CD8-positive, alpha-beta memory T cell (primary cell): Measurements from ENCODE around the gene GOLGA6L26. TPM values are rescaled to one million over a fixed set of nuclear protein-coding genes. Genes with fewer than 3 reads are reported as not detected.
A peak's percentile ranks its signal among the peaks of the same experiment; 100 is the strongest.
"Not testable (repeated sequence)": the region's sequence is repeated elsewhere in the genome, so short reads cannot be mapped to it uniquely, and the experiment has no call there.

Experiments
- CTCF ChIA-PET: fragments of 350-600 bp; sonication (Branson Sonifier 250); formaldehyde crosslinking; loops from one replicate; lab custom pipeline; 2021; ENCODE audit warnings: antibody characterized with exemption; lab: Charles Lee
- POLR2A ChIA-PET: fragments of 350-600 bp; sonication (Branson Sonifier 250); formaldehyde crosslinking; loops from one replicate; lab custom pipeline; 2021; ENCODE audit warnings: antibody characterized with exemption; lab: Charles Lee
- DNase-seq, 5 donors: peaks; one replicate each; pipeline versions ENCODE4 v3.0.0 to v3.0.0-alpha.2; 2020 to 2022; ENCODE audit warnings: mixed read lengths in 1 of 5
- H3K27ac ChIP-seq: one replicate; pipeline ENCODE4 v1.7.0; 2013; ENCODE audit warnings: low read depth, mild to moderate bottlenecking, low read length, moderate library complexity
- H3K27me3 ChIP-seq: 2 replicates; pipeline ENCODE4 v1.7.0; 2013; ENCODE audit warnings: low read length, mild to moderate bottlenecking; ENCODE audit not compliant: insufficient read depth, poor library complexity, severe bottlenecking
- H3K36me3 ChIP-seq: 2 replicates; pipeline ENCODE4 v1.7.0; 2013; ENCODE audit warnings: mild to moderate bottlenecking, low read length, moderate library complexity; ENCODE audit not compliant: insufficient read depth
- H3K4me1 ChIP-seq: 2 replicates; pipeline ENCODE4 v1.7.0; 2013; ENCODE audit warnings: mild to moderate bottlenecking, low read length, moderate library complexity; ENCODE audit not compliant: insufficient read depth
- H3K4me3 ChIP-seq: 2 replicates; pipeline ENCODE4 v1.7.0; 2013; ENCODE audit warnings: mild to moderate bottlenecking, low read length
- H3K9me3 ChIP-seq: 2 replicates; pipeline ENCODE4 v1.7.0; 2013; ENCODE audit warnings: mild to moderate bottlenecking, low read length
- H3K27ac Mint-ChIP-seq, 8 donors: one replicate each; pipeline ENCODE4 v1.8.0; 2020 to 2021; ENCODE audit warnings: mixed read lengths in 8 of 8, mild to moderate bottlenecking in 6 of 8, inconsistent platforms in 3 of 8, moderate library complexity in 3 of 8
- H3K27me3 Mint-ChIP-seq, 2 donors: one replicate each; pipeline ENCODE4 v1.8.0; 2020 to 2021; ENCODE audit warnings: mixed read lengths in 2 of 2, mild to moderate bottlenecking in 1 of 2, moderate library complexity in 1 of 2
- H3K36me3 Mint-ChIP-seq, 3 donors: one replicate each; pipeline ENCODE4 v1.8.0; 2020 to 2021; ENCODE audit warnings: mixed read lengths in 3 of 3, inconsistent platforms in 1 of 3, mild to moderate bottlenecking in 1 of 3
- H3K4me1 Mint-ChIP-seq, 3 donors: one replicate each; pipeline ENCODE4 v1.8.0; 2020 to 2021; ENCODE audit warnings: mixed read lengths in 3 of 3, inconsistent platforms in 1 of 3, mild to moderate bottlenecking in 1 of 3
- H3K4me3 Mint-ChIP-seq, 7 donors: one replicate each; pipeline ENCODE4 v1.8.0; 2020 to 2021; ENCODE audit warnings: mixed read lengths in 7 of 7, mild to moderate bottlenecking in 6 of 7, moderate library complexity in 4 of 7, inconsistent platforms in 2 of 7
- H3K9me3 Mint-ChIP-seq, 5 donors: one replicate each; pipeline ENCODE4 v1.8.0; 2020 to 2022; ENCODE audit warnings: mixed read lengths in 5 of 5, mild to moderate bottlenecking in 3 of 5, moderate library complexity in 2 of 5, inconsistent platforms in 1 of 5
- polyA plus RNA-seq: library from polyadenylated mRNA; unstranded; fragments of 300-500 nt; fragmentation: Illumina TruSeq; gene quantifications from one replicate; pipeline ENCODE4 v1.2.3, GENCODE V29; 2021
- total RNA-seq, 2 experiments: library from RNA; stranded (reverse); gene quantifications; one replicate each; pipeline ENCODE4 v1.2.3, GENCODE V29; 2021

Gene GOLGA6L26
- total and polyA plus RNA-seq, 3 experiments from 2014 or later = not detected

DNA sequence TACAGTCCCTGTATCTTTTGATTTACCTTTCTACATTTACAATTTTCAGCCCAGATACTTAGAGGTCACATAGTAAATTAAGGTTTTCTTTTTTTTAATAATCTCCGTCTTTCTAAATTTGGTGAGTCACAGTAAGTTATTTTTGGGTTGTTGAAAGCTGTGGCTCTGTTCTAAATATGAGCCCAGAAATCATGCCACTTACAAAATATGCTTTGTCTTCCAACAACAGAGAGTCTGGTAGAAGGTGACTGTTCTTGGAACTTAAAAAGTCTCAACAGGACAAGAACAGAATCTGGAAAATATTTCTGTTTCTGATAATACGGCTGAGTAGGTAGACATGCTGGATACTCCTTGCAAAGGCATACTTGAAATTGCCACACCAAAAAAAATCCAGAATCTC lies 36.6 kb upstream of the GOLGA6L26 start:
- H3K4me1 ChIP-seq = no peaks in the 10 kb centered on the region
- ChIA-PET POLR2A (no interaction called here), CTCF (no interaction called here)
- no peak overlapping the region for H3K4me3 ChIP-seq
- no peak for DNase-seq
- no peaks in the 10 kb centered on the region for H3K27me3 ChIP-seq
- H3K36me3 ChIP-seq = no peaks in the 10 kb centered on the region
- Mint-ChIP-seq H3K9me3 (no peaks in the 10 kb centered on the region), H3K27me3 (peaks cover 0 to 2% of the 10 kb centered on the region in 2 donors), H3K4me3 (no peak overlapping the region), H3K4me1 (no peaks in the 10 kb centered on the region), H3K27ac (no peak overlapping the region), H3K36me3 (no peaks in the 10 kb centered on the region)
- no peaks in the 10 kb centered on the region for H3K9me3 ChIP-seq
- no peak overlapping the region for H3K27ac ChIP-seq

DNA sequence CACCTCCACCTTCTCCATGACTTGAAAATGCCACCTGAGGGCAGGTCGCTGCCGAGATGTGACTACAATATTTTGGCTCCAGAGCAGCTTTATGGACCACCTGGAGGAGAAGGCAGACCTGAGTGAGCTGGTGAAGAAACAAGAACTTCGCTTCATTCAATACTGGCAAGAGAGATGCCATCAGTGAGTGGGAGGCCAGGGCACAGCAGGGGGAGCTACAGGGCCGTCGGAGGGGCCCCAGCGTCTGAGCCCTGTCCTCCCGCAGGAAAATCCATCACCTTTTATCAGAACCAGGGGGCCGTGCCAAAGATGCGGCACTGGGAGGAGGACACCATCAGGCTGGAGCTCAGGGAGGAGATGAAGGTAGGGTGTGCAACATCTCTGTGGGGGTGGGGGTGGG lies 30.3 kb upstream of the GOLGA6L26 start:
- DNase-seq, H3K9me3 Mint-ChIP-seq, H3K4me1 Mint-ChIP-seq, H3K27ac Mint-ChIP-seq, POLR2A ChIA-PET, H3K27ac ChIP-seq, H3K4me3 Mint-ChIP-seq, H3K36me3 ChIP-seq, H3K9me3 ChIP-seq, H3K4me1 ChIP-seq, CTCF ChIA-PET, H3K27me3 Mint-ChIP-seq, H3K27me3 ChIP-seq, H3K36me3 Mint-ChIP-seq, H3K4me3 ChIP-seq: not testable (repeated sequence)

DNA sequence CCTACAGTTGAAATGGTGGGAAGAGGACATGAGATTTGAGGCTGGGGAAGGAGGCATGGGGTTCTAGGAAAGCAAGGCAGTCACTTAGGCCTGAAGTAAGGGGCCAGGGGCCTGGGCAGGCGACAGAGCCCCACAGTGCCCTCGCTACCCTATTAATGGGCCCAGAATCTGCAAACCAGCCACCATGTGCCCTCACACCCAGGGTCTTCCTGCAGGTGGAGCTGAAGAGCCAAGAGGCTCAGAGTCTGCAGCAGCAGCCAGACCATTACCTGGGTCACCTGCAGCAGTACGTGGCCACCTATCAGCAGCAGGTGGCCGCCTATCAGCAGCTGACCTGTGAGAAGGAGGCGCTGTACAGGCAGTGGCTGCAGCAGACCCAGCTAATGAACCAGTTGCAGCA lies 28.6 kb upstream of the GOLGA6L26 start:
- H3K27ac Mint-ChIP-seq, CTCF ChIA-PET, DNase-seq, H3K27me3 ChIP-seq, H3K9me3 ChIP-seq, POLR2A ChIA-PET, H3K4me1 ChIP-seq, H3K27ac ChIP-seq, H3K36me3 Mint-ChIP-seq, H3K4me3 ChIP-seq, H3K9me3 Mint-ChIP-seq, H3K27me3 Mint-ChIP-seq, H3K4me1 Mint-ChIP-seq, H3K36me3 ChIP-seq, H3K4me3 Mint-ChIP-seq: not testable (repeated sequence)

DNA sequence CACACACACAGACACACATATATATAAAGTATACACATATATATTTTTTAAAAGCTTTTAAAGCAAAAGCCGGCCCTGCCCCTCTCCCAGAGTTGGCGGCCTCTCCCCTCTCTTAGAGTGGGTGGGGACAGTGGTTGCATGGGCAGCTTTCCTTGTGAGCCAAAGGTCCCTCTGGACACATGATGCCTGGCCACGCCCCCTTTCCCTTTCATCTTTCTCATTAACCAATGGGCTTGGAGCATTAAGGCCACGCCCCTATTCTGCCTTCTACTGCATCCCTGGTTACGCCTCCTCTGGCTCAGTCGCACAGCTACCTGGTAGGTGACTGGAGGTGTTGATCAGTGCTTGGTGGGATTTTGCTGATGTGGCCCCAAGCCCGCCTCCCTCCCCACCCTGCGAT lies 20.5 kb upstream of the GOLGA6L26 start, which contains the start of gene GOLGA8S:
GOLGA8S (plus strand) TSS at position 301 of the 400 bp plus-strand sequence; CDS start at position 363, 62 bp downstream.
- H3K36me3 ChIP-seq, H3K27me3 Mint-ChIP-seq, H3K27ac ChIP-seq, H3K9me3 ChIP-seq, H3K4me1 Mint-ChIP-seq, H3K4me1 ChIP-seq, H3K9me3 Mint-ChIP-seq, DNase-seq, POLR2A ChIA-PET, H3K36me3 Mint-ChIP-seq, CTCF ChIA-PET, H3K27me3 ChIP-seq, H3K4me3 Mint-ChIP-seq, H3K4me3 ChIP-seq: not testable (repeated sequence)
- peak within 1 kb of the TSS in 1 of 8 donors; percentile 38 for H3K27ac Mint-ChIP-seq

DNA sequence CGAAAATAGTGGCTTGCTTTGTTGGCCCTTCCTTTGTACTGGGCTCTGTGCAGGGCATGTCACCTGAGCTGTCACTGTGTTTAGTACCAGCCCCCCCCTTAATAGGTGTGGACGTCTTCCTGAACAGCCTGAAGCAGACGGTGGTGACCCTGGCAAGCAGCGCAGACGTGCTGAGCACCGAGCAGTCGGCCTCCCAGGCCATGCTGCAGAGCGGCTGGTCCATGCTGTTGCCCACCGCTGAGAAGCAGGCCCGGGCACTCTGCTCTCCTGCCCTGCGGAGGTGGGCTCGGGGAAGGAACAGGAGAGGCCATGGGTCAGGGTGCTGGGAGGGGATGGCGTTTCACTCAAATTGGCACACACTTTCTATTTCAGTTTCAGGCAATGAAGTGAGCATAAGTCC lies 22.8 kb downstream of the GOLGA6L26 start:
- H3K27me3 Mint-ChIP-seq, POLR2A ChIA-PET, H3K36me3 ChIP-seq, H3K4me1 ChIP-seq, H3K4me3 ChIP-seq, H3K9me3 ChIP-seq, H3K9me3 Mint-ChIP-seq, H3K27ac ChIP-seq, H3K4me3 Mint-ChIP-seq, CTCF ChIA-PET, DNase-seq, H3K27me3 ChIP-seq: not testable (repeated sequence)
- H3K36me3 Mint-ChIP-seq = peaks cover 0 to 44% (median 24%) of the 10 kb centered on the region in 3 donors
- H3K4me1 Mint-ChIP-seq = peaks cover 7 to 22% (median 21%) of the 10 kb centered on the region in 3 donors
- peak overlapping the region in 1 of 8 donors; percentile 64 for H3K27ac Mint-ChIP-seq

DNA sequence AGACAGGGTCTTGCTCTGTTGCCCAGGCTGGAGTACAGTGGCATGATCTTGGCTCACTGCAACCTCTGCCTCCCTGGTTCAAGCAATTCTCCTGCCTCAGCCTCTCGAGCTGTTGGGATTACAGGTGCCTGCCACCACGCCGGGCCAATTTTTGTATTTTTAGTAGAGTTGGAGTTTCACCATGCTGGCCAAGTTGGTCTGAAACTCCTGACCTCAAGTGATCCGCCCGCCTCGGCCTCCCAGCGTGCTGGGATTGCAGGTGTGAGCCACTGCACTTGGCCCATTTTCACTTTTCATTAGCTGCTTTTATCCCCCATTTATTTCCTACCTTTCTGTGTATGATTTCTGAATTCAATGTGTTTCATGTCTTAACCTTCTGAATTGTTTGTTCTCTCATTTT lies 28.1 kb downstream of the GOLGA6L26 start:
- H3K36me3 ChIP-seq, CTCF ChIA-PET, H3K27ac ChIP-seq, H3K9me3 Mint-ChIP-seq, H3K4me1 ChIP-seq, H3K27me3 Mint-ChIP-seq, POLR2A ChIA-PET, H3K27me3 ChIP-seq, DNase-seq, H3K9me3 ChIP-seq, H3K4me3 ChIP-seq: not testable (repeated sequence)
- H3K36me3 Mint-ChIP-seq = peaks cover 0 to 42% (median 18%) of the 10 kb centered on the region in 3 donors
- H3K27ac Mint-ChIP-seq = peak overlapping the region in 4 of 8 donors; percentile 5 to 47 (median 12)
- H3K4me3 Mint-ChIP-seq = peak overlapping the region in 5 of 7 donors; percentile 2 to 88 (median 35)
- peaks cover 20 to 43% (median 41%) of the 10 kb centered on the region in 3 donors for H3K4me1 Mint-ChIP-seq

DNA sequence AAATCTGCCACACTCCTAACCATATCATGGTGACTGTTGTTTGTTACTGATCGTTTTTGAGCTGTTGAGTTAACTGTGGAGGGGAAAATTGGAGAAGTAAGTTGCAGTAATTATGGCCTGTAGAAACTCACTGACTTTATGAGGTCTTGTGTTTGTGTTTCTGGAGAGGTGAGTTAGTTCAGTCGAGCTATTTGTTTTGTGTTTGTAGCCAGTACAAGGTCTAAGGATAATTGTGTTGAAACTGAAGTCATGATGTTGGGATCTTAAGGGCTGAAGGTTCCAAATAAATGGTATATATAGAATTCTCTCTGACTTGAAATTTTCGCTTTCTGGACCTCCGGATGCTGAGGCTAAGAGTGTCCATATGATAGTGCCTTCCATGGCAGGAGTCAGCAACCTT lies 29.2 kb downstream of the GOLGA6L26 start:
- H3K27me3 Mint-ChIP-seq, H3K4me1 ChIP-seq, H3K9me3 ChIP-seq, H3K27me3 ChIP-seq, CTCF ChIA-PET, H3K36me3 ChIP-seq, DNase-seq, H3K4me3 ChIP-seq, POLR2A ChIA-PET, H3K9me3 Mint-ChIP-seq, H3K27ac ChIP-seq: not testable (repeated sequence)
- Mint-ChIP-seq H3K4me1 (peaks cover 20 to 43% (median 41%) of the 10 kb centered on the region in 3 donors), H3K4me3 (peak overlapping the region; percentile 49 to 94 (median 88)), H3K36me3 (peaks cover 0 to 31% (median 12%) of the 10 kb centered on the region in 3 donors), H3K27ac (peak overlapping the region in 6 of 8 donors; percentile 53 to 84 (median 76))

DNA sequence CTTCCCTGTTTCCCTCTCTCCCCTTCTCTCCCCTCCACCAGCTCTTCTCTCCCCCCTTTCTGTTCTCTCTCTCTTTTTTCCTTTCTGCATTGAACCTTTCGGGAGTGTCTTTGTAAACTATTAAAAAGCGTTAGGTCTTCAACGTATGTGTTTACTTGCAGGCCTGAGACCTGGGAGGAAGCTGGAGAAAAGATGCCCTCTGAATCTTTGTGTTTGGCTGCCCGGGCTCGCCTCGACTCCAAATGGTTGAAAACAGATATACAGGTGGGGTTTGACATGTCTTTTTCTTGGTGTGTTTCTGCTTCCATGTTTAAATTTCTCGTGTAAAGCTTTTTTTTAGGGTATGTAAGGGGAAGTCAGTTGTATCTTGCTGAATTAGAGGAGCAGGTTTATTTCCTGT lies 29.7 kb downstream of the GOLGA6L26 start:
- H3K9me3 Mint-ChIP-seq, CTCF ChIA-PET: not testable (repeated sequence)
- H3K27ac Mint-ChIP-seq = peak overlapping the region; percentile 35 to 83 (median 72)

More for the DNA sequence above, 29.7 kb downstream of the GOLGA6L26 start:
- H3K9me3 ChIP-seq, H3K27ac ChIP-seq, H3K27me3 Mint-ChIP-seq, H3K36me3 ChIP-seq, POLR2A ChIA-PET, H3K4me1 ChIP-seq, H3K4me3 ChIP-seq, H3K27me3 ChIP-seq: not testable (repeated sequence)
- peaks cover 20 to 43% (median 41%) of the 10 kb centered on the region in 3 donors for H3K4me1 Mint-ChIP-seq
- H3K4me3 Mint-ChIP-seq = peak overlapping the region; percentile 87 to 95 (median 89)
- H3K36me3 Mint-ChIP-seq = peaks cover 0 to 26% (median 7%) of the 10 kb centered on the region in 3 donors
- peak in 1 of 5 donors; percentile 2 for DNase-seq
